ENCODE results near the gene ATP6V1B1. TPM values are rescaled to one million over a fixed set of nuclear protein-coding genes. Genes with fewer than 3 reads are reported as not detected.

The ATP6V1B1 gene
- total RNA-seq, 2 donors from 2014 or later: not detected

GRCh38 chr2:70985956-70986355 lies 50.3 kb downstream of the ATP6V1B1 start:
- peaks cover 2% of the 10 kb centered on the region for H3K27me3 Mint-ChIP-seq (ENCODE audit: insufficient read depth)
- H3K36me3 ChIP-seq (ENCODE audit: control insufficient read depth, insufficient read depth, low read length): peaks cover 32% of the 10 kb centered on the region
- no peak overlapping the region for H3K4me3 ChIP-seq (ENCODE audit: low read length)
- H3K27ac ChIP-seq (ENCODE audit: low read depth, low read length): no peak overlapping the region
- H3K27ac Mint-ChIP-seq: no peak overlapping the region
- peaks cover 32% of the 10 kb centered on the region for H3K36me3 Mint-ChIP-seq (ENCODE audit: low read depth)
- H3K9ac ChIP-seq (ENCODE audit: extremely low read depth, low read length, poor library complexity, severe bottlenecking): no peak overlapping the region
- no peaks in the 10 kb centered on the region for H3K9me3 ChIP-seq (ENCODE audit: control insufficient read depth, low read length)
- H3K9me3 Mint-ChIP-seq: no peaks in the 10 kb centered on the region
- no peak overlapping the region for H3K4me3 Mint-ChIP-seq
- no peaks in the 10 kb centered on the region for H3K27me3 ChIP-seq (ENCODE audit: control insufficient read depth, insufficient read depth, low read length, poor library complexity, severe bottlenecking)
- no peaks in the 10 kb centered on the region for H3K4me1 ChIP-seq (ENCODE audit: control insufficient read depth, insufficient read depth, low read length)
- DNase-seq: peak; percentile 17
- no peak for TF ChIP-seq CTCF (conservative IDR thresholded peaks at IDR 0.05)
- no peaks in the 10 kb centered on the region for H3K4me1 Mint-ChIP-seq
- whole genome bisulfite sequencing, 2 experiments (ENCODE audit: insufficient coverage in 1 of 2, insufficient read length in 1 of 2): 93 to 100% methylated on average over 1 of the region's 1 CpG

- H3K4me1 ChIP-seq (ENCODE audit: control insufficient read depth, insufficient read depth, low read length): no peaks in the 10 kb centered on the region
- no peak overlapping the region for H3K9ac ChIP-seq (ENCODE audit: extremely low read depth, low read length, poor library complexity, severe bottlenecking)
- Mint-ChIP-seq H3K27ac (no peak overlapping the region), H3K4me1 (no peaks in the 10 kb centered on the region), H3K36me3 (ENCODE audit: low read depth) (peaks cover 35% of the 10 kb centered on the region), H3K4me3 (no peak overlapping the region), H3K9me3 (no peaks in the 10 kb centered on the region), H3K27me3 (ENCODE audit: insufficient read depth) (no peaks in the 10 kb centered on the region)
- no peak overlapping the region for H3K4me3 ChIP-seq (ENCODE audit: low read length)
- WGBS, 2 experiments (ENCODE audit: insufficient coverage in 1 of 2, insufficient read length in 1 of 2): 78 to 90% methylated on average over 1 to 4 of the region's 4 CpGs
- H3K27ac ChIP-seq (ENCODE audit: low read depth, low read length): no peak overlapping the region
- H3K9me3 ChIP-seq (ENCODE audit: control insufficient read depth, low read length): no peaks in the 10 kb centered on the region
- TF ChIP-seq CTCF (conservative IDR thresholded peaks at IDR 0.05): no peak
- H3K27me3 ChIP-seq (ENCODE audit: control insufficient read depth, insufficient read depth, low read length, poor library complexity, severe bottlenecking): no peaks in the 10 kb centered on the region
- H3K36me3 ChIP-seq (ENCODE audit: control insufficient read depth, insufficient read depth, low read length): peaks cover 38% of the 10 kb centered on the region
- peak; percentile 19 for DNase-seq
These were observed 50.9 kb downstream of the ATP6V1B1 start for GRCh38 chr2:70986499-70987189.

- Mint-ChIP-seq H3K27me3 (ENCODE audit: insufficient read depth) (no peaks in the 10 kb centered on the region), H3K4me3 (no peak overlapping the region), H3K9me3 (no peaks in the 10 kb centered on the region), H3K27ac (no peak overlapping the region), H3K36me3 (ENCODE audit: low read depth) (peaks cover 41% of the 10 kb centered on the region), H3K4me1 (no peaks in the 10 kb centered on the region)
- peak; percentile 8 for DNase-seq
- Histone ChIP-seq H3K4me1 (ENCODE audit: control insufficient read depth, insufficient read depth, low read length) (no peaks in the 10 kb centered on the region), H3K9me3 (ENCODE audit: control insufficient read depth, low read length) (no peaks in the 10 kb centered on the region), H3K36me3 (ENCODE audit: control insufficient read depth, insufficient read depth, low read length) (peaks cover 38% of the 10 kb centered on the region), H3K4me3 (ENCODE audit: low read length) (no peak overlapping the region), H3K9ac (ENCODE audit: extremely low read depth, low read length, poor library complexity, severe bottlenecking) (no peak overlapping the region), H3K27me3 (ENCODE audit: control insufficient read depth, insufficient read depth, low read length, poor library complexity, severe bottlenecking) (no peaks in the 10 kb centered on the region), H3K27ac (ENCODE audit: low read depth, low read length) (no peak overlapping the region)
- WGBS, 2 experiments (ENCODE audit: insufficient coverage in 1 of 2, insufficient read length in 1 of 2): 0% methylated on average over 1 of the region's 1 CpG
- no peak for TF ChIP-seq CTCF (conservative IDR thresholded peaks at IDR 0.05)
These were observed 51.7 kb downstream of the ATP6V1B1 start for GRCh38 chr2:70987386-70987785.
